Mucosa of descending colon (tissue), 3 donors: ENCODE measurements around the gene UCP2. TPM values are rescaled to one million over a fixed set of nuclear protein-coding genes. Genes with fewer than 3 reads are reported as not detected.
"Not testable (repeated sequence)": the region's sequence is repeated elsewhere in the genome, so short reads cannot be mapped to it uniquely, and the experiment has no call there.

Experiments used
- ATAC-seq: fragments of 200-7000 bp; cut with Tn5 transposase; one replicate; pipeline ENCODE4 v1.9.1; 2020; ENCODE audit warnings: mild to moderate bottlenecking, moderate library complexity
- DNase-seq, 3 donors: peaks; one replicate each; pipeline ENCODE4 v3.0.0-alpha.2; 2020
- H3K36me3 ChIP-seq: fragments of 200-600 bp; one replicate; pipeline ENCODE4 v1.8.0; 2021; ENCODE audit warnings: low read depth, mild to moderate bottlenecking
- H3K4me1 ChIP-seq: fragments of 200-600 bp; one replicate; pipeline ENCODE4 v1.8.0; 2021; ENCODE audit warnings: low read depth, mild to moderate bottlenecking
- H3K4me3 ChIP-seq: fragments of 200-600 bp; one replicate; pipeline ENCODE4 v1.8.0; 2021; ENCODE audit warnings: mild to moderate bottlenecking
- H3K9me3 ChIP-seq: fragments of 200-600 bp; one replicate; pipeline ENCODE4 v1.8.0; 2021; ENCODE audit warnings: mild to moderate bottlenecking
- intact Hi-C, 2 donors: fragments of 100-400 bp; cut with DNase I in 1 of 2; cut with micrococcal nuclease in 1 of 2; formaldehyde crosslinking; loops; one replicate each; pipeline versions ENCODE4 v1.11.0 to v1.11.1; 2022; cut with DNase I, micrococcal nuclease
- total RNA-seq, 3 donors: library from RNA; stranded (reverse); fragmentation: NEBNext Ultra II Directional in 2 of 3; extraction: Animal tissue kit (Norgen Biotek cat#: 25700) in 2 of 3; gene quantifications; one replicate each; pipeline versions ENCODE4 v1.2.1 to v1.2.4, GENCODE V29; 2021 to 2023
- TF ChIP-seq, protein P1 (sequence below): fragments of 200-600 bp; IDR thresholded peaks from one replicate; pipeline ENCODE4 v1.8.0; 2022; ENCODE audit warnings: antibody characterized with exemption, mild to moderate bottlenecking
- donor health status: DM: no; HTN: no; CAD: no; lungs with moderate emphysema.
- donor health status: DM: no; HTN: no; CAD: no.
- donor health status: DM: no; HTN: yes; CAD: no.

Gene UCP2
- total RNA-seq, 3 donors from 2014 or later = 36.4 to 61.3 (median 39.9) TPM

DNA sequence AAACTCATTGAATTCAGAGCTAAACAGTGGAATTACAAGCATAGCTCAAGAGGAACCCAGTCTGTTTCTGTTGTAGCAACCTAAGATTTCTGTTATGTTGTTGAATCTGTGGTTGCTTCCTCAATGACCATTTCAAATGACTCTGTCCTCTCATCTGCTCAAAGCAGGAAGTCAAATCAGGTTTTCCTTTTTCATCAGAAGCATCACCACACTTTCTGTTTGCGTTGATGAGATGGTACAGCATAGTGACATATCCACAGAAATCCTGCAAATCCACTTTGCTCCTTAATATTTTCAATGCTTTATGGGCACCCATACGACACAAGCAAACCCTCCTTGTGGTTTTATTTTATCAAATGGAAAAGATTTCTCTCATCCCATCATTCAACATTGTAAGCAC is 12.6 kb upstream of the UCP2 start:
- Histone ChIP-seq H3K9me3 (no peaks in the 10 kb centered on the region), H3K36me3 (no peaks in the 10 kb centered on the region), H3K4me1 (peaks cover 4% of the 10 kb centered on the region), H3K4me3 (no peak overlapping the region)
- ATAC-seq = peak; percentile 66
- TF ChIP-seq, protein P1, sequence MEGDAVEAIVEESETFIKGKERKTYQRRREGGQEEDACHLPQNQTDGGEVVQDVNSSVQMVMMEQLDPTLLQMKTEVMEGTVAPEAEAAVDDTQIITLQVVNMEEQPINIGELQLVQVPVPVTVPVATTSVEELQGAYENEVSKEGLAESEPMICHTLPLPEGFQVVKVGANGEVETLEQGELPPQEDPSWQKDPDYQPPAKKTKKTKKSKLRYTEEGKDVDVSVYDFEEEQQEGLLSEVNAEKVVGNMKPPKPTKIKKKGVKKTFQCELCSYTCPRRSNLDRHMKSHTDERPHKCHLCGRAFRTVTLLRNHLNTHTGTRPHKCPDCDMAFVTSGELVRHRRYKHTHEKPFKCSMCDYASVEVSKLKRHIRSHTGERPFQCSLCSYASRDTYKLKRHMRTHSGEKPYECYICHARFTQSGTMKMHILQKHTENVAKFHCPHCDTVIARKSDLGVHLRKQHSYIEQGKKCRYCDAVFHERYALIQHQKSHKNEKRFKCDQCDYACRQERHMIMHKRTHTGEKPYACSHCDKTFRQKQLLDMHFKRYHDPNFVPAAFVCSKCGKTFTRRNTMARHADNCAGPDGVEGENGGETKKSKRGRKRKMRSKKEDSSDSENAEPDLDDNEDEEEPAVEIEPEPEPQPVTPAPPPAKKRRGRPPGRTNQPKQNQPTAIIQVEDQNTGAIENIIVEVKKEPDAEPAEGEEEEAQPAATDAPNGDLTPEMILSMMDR = no peak
- intact Hi-C loops = no loop called here
- no peak for DNase-seq

DNA sequence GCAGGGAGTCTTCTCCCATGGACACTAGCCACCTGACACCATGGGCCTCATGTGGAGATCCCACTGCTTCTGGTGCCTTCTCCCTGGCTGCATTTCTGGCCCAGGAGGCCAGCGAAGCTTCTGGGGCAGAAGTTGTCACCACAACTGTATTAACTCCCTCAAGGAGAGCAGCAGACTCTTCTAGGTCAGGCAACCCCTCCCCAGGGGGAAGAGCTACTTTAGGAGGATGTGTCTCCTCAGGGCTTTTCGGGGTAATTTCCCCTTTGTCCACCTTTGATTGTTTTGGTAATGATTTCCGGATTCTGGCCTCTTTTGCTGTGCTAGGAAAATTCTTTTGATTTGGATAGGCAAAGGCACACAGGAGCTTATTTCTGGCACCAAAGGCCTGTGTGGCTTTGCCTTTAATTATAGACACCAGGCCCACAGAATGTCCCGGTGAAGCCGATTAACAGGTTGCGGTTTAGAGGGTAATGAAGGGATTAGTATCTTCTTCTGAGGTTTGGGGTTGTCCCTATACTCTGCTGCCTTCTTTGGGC is 8.9 kb upstream of the UCP2 start:
- ATAC-seq = no peak
- DNase-seq = no peak
- Histone ChIP-seq H3K36me3 (no peaks in the 10 kb centered on the region), H3K4me3 (no peak overlapping the region), H3K4me1 (peaks cover 4% of the 10 kb centered on the region), H3K9me3 (no peaks in the 10 kb centered on the region)
- TF ChIP-seq, protein P1 = no peak
- intact Hi-C loops = no loop called here

DNA sequence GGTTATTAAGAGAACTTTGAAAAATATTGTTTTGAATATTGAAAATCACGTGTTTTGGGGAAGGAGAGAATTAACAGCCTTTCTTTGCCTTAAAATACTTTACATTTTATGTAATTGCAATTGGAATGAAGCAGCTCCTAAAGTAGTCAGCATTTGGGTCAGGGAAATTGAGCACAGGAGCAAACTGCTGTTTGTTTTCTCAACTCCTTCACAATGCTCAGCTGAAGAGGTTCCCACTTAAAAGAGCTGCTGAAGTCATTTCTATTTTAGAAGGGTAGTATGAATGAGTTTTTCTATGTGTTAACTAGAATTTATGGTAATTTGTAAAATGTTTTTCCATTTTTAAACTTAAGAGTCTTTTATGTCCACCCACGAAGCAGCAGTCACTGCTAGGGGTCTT is 8.1 kb upstream of the UCP2 start:
- DNase-seq (no peak), ATAC-seq (no peak)
- Histone ChIP-seq H3K4me1 (no peaks in the 10 kb centered on the region), H3K36me3 (no peaks in the 10 kb centered on the region), H3K4me3 (no peak overlapping the region), H3K9me3 (no peaks in the 10 kb centered on the region)
- TF ChIP-seq, protein P1 = no peak
- intact Hi-C loops = no loop called here

DNA sequence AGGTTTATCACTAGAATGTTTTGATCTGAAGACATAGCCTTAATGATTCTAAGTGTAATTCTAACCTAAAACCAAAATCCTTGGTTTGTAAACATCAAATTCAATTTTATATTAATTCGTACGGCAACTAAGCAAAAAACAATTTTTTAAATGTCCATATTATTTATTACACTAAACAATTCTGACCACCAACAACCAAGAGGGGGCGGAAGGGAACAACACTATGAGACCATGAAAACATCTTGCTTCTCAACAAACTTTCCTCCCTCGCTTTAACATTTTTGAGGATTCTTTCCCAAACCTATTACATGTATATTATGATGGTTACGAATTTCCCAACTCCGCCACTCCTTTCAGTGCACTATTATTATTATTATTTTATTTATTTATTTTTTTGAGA is 6.5 kb upstream of the UCP2 start:
- Histone ChIP-seq H3K4me1 (no peaks in the 10 kb centered on the region), H3K36me3 (no peaks in the 10 kb centered on the region), H3K9me3 (no peaks in the 10 kb centered on the region), H3K4me3 (no peak overlapping the region)
- intact Hi-C loops = no loop called here
- ATAC-seq (no peak), DNase-seq (peak in 1 of 3 donors; percentile 48)
- TF ChIP-seq, protein P1 = no peak

DNA sequence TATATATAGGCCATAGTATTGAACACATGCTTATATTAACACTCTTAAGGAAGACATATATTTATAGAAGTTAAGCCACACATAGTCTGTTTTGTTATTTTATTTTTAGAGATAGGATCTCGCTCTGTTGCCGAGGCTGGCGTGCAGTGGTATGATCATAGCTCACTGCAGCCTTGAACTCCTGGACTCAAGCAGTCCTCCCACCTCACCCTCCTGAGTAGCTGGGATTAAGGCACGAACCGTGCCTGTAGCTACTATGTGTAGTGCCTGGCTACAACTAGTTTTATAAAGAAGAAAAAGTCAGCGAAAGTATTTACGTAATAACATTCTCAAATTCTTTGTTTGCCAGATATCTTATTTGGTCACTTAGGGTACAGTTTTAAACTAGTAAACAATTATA is 5.6 kb upstream of the UCP2 start:
- H3K36me3 ChIP-seq = no peaks in the 10 kb centered on the region
- ATAC-seq (no peak), DNase-seq (no peak)
- H3K4me3 ChIP-seq = no peak overlapping the region
- H3K4me1 ChIP-seq = peaks cover 5% of the 10 kb centered on the region
- TF ChIP-seq, protein P1 = no peak
- H3K9me3 ChIP-seq = no peaks in the 10 kb centered on the region
- intact Hi-C loops = no loop called here

DNA sequence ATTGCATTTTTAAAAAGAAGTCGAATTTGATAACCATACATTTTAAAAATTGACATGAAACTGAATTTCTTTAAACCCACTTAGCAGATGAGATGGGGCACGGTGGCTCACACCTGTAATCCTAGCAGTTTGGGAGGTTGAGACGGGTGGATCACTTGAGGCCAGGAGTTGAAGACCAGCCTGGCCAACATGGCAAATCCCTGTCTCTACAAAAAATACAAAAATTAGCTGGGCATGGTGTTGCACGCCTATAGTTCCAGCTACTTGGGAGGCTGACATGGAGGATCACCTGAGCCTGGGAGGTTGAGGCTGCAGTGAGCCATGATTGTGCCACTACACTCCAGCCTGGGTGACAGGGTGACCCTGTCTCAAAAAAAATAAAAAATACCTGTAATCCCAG is 3.0 kb upstream of the UCP2 start:
- H3K4me1 ChIP-seq = peaks cover 11% of the 10 kb centered on the region
- H3K4me3 ChIP-seq, DNase-seq, H3K9me3 ChIP-seq, ATAC-seq, H3K36me3 ChIP-seq, intact Hi-C loops: not testable (repeated sequence)
